ENCODE data around the gene DNAJC24. TPM values are rescaled to one million over a fixed set of nuclear protein-coding genes. Genes with fewer than 3 reads are reported as not detected.

The DNAJC24 gene
- total RNA-seq, 2 experiments from 2014 or later: 6.5 to 7.5 TPM

DNA sequence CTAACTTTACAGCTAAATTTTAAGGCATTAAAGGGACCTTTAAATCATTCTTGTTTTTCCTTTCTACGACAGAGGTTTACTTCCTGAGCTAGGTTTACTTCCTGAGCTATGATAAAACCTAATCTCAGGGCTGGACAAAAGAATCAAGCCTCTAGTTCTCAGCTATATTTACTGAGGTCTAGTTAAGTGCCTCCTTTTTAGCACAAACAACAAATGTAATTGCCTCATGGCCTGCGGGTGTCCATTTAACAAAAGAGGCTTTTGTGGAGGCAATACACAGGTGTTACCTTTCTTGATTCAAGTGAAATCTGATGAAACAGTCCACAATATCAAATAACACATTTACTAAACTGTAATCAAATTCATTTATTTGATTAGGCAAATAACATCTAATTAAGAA lies 72.4 kb downstream of the DNAJC24 start:
- Mint-ChIP-seq H3K4me1 (ENCODE audit: low read depth) (peaks cover under 1% of the 10 kb centered on the region), H3K36me3 (ENCODE audit: low read depth) (peaks cover 13% of the 10 kb centered on the region), H3K27me3 (no peaks in the 10 kb centered on the region), H3K27ac (no peak overlapping the region), H3K4me3 (no peak overlapping the region), H3K9me3 (peaks cover 2% of the 10 kb centered on the region)
- CTCF ChIA-PET: no interaction called here
- TF ChIP-seq, protein P1, sequence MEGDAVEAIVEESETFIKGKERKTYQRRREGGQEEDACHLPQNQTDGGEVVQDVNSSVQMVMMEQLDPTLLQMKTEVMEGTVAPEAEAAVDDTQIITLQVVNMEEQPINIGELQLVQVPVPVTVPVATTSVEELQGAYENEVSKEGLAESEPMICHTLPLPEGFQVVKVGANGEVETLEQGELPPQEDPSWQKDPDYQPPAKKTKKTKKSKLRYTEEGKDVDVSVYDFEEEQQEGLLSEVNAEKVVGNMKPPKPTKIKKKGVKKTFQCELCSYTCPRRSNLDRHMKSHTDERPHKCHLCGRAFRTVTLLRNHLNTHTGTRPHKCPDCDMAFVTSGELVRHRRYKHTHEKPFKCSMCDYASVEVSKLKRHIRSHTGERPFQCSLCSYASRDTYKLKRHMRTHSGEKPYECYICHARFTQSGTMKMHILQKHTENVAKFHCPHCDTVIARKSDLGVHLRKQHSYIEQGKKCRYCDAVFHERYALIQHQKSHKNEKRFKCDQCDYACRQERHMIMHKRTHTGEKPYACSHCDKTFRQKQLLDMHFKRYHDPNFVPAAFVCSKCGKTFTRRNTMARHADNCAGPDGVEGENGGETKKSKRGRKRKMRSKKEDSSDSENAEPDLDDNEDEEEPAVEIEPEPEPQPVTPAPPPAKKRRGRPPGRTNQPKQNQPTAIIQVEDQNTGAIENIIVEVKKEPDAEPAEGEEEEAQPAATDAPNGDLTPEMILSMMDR (IDR thresholded peaks at IDR 0.05): no peak
- H3K27ac ChIP-seq (ENCODE audit: low read depth in 1 of 2, low read length in 2 of 2): no peak overlapping the region
- ATAC-seq (ENCODE audit: poor library complexity) (no peak), DNase-seq (no peak)
- no peaks in the 10 kb centered on the region for H3K27me3 ChIP-seq (ENCODE audit: control insufficient read depth in 1 of 2, insufficient read depth in 2 of 2, low read length in 2 of 2)
- POLR2A ChIA-PET: no interaction called here
- no peaks in the 10 kb centered on the region for H3K36me3 ChIP-seq (ENCODE audit: insufficient read depth, low read length)
- intact Hi-C loops (cut with DNase I, micrococcal nuclease): no loop called here
- no peaks in the 10 kb centered on the region for H3K9me3 ChIP-seq (ENCODE audit: control insufficient read depth in 1 of 2, insufficient read depth in 1 of 2, low read length in 2 of 2)
- no peak overlapping the region for H3K4me3 ChIP-seq (ENCODE audit: low read length)
- no peaks in the 10 kb centered on the region for H3K4me1 ChIP-seq (ENCODE audit: insufficient read depth, low read length)

DNA sequence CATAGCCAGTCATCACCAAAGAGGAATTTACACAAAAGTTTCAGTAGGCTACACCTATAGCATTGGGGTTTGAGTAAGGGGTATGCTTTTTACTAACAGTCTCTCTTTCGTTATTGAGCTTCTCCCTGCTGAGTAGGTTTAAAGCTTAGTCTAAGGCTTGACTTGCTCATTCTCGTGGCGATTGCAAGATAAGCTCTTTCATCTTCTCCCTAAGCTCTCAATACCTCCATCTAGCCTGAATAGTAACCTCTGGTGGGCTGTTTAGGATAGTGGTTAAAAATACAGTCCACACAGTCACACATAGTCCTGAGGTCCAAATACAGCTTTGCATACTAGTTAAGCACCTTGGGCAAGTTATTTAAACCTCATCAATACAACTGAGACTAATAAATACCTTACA lies 74.1 kb downstream of the DNAJC24 start:
- ATAC-seq (ENCODE audit: poor library complexity): no peak
- POLR2A ChIA-PET: interaction anchor here (0.6 kb wide), 1 partner anchor 10 kb away, joined by 3 read pairs; no protein-coding TSS in a partner anchor
- Mint-ChIP-seq H3K4me1 (ENCODE audit: low read depth) (no peaks in the 10 kb centered on the region), H3K27me3 (no peaks in the 10 kb centered on the region), H3K27ac (no peak overlapping the region), H3K9me3 (no peaks in the 10 kb centered on the region), H3K4me3 (no peak overlapping the region), H3K36me3 (ENCODE audit: low read depth) (peaks cover 28% of the 10 kb centered on the region)
- no peak for DNase-seq
- H3K36me3 ChIP-seq (ENCODE audit: insufficient read depth, low read length): no peaks in the 10 kb centered on the region
- H3K4me1 ChIP-seq (ENCODE audit: insufficient read depth, low read length): no peaks in the 10 kb centered on the region
- H3K4me3 ChIP-seq (ENCODE audit: low read length): no peak overlapping the region
- intact Hi-C loops (cut with DNase I, micrococcal nuclease): no loop called here
- TF ChIP-seq, protein P1 (IDR thresholded peaks at IDR 0.05): no peak
- no peak overlapping the region for H3K27ac ChIP-seq (ENCODE audit: low read depth in 1 of 2, low read length in 2 of 2)
- H3K27me3 ChIP-seq (ENCODE audit: control insufficient read depth in 1 of 2, insufficient read depth in 2 of 2, low read length in 2 of 2): no peaks in the 10 kb centered on the region
- H3K9me3 ChIP-seq (ENCODE audit: control insufficient read depth in 1 of 2, insufficient read depth in 1 of 2, low read length in 2 of 2): no peaks in the 10 kb centered on the region
- CTCF ChIA-PET: no interaction called here

DNA sequence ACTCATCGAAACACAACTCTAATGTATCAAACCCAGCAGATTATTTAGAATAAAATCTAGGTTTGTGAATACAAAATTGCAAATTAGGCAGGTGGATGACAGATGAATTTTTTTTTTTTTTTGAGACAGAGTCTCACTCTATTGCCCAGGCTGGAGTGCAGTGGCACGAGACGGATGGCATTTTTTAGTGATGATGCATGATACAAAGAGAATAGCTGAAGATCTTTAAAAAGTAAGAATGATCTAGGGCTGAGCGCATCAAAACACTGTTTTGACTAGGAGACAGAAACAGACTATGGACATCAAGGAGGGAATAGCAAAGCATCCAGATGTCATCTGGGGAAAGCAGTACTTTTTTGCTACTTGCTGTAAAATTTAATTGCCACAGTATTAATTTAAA lies 76.0 kb downstream of the DNAJC24 start:
- ChIA-PET POLR2A (no interaction called here), CTCF (no interaction called here)
- Mint-ChIP-seq H3K36me3 (ENCODE audit: low read depth) (peaks cover 34% of the 10 kb centered on the region), H3K27ac (no peak overlapping the region), H3K9me3 (no peaks in the 10 kb centered on the region), H3K4me1 (ENCODE audit: low read depth) (no peaks in the 10 kb centered on the region), H3K4me3 (no peak overlapping the region), H3K27me3 (no peaks in the 10 kb centered on the region)
- no peak for DNase-seq
- Histone ChIP-seq H3K27ac (ENCODE audit: low read depth in 1 of 2, low read length in 2 of 2) (no peak overlapping the region), H3K4me3 (ENCODE audit: low read length) (no peak overlapping the region), H3K4me1 (ENCODE audit: insufficient read depth, low read length) (no peaks in the 10 kb centered on the region), H3K9me3 (ENCODE audit: control insufficient read depth in 1 of 2, insufficient read depth in 1 of 2, low read length in 2 of 2) (no peaks in the 10 kb centered on the region), H3K36me3 (ENCODE audit: insufficient read depth, low read length) (no peaks in the 10 kb centered on the region), H3K27me3 (ENCODE audit: control insufficient read depth in 1 of 2, insufficient read depth in 2 of 2, low read length in 2 of 2) (no peaks in the 10 kb centered on the region)
- TF ChIP-seq, protein P1 (IDR thresholded peaks at IDR 0.05): no peak
- intact Hi-C loops (cut with DNase I, micrococcal nuclease): no loop called here
- no peak for ATAC-seq (ENCODE audit: poor library complexity)

Data from CD4-positive, alpha-beta T cell (primary cell).